ENCODE measurements around the gene TBC1D7.

GRCh38 chr6:13355043-13355945 lies 27.0 kb upstream of the TBC1D7 start:
- TF ChIP-seq EGR1 (IDR thresholded peaks at IDR 0.05) (no peak), MAX (IDR thresholded peaks at IDR 0.05) (no peak), EP300 (IDR thresholded peaks at IDR 0.05; ENCODE audit: borderline replicate concordance) (no peak), TCF12 (IDR thresholded peaks at IDR 0.05; ENCODE audit: low read depth) (no peak), CREB1 (IDR thresholded peaks at IDR 0.05; ENCODE audit: low read depth) (no peak), CEBPB (IDR thresholded peaks at IDR 0.05) (no peak), RAD21 (IDR thresholded peaks at IDR 0.05; ENCODE audit: low read depth) (no peak), TAF1 (IDR thresholded peaks at IDR 0.05; ENCODE audit: low read depth) (no peak), USF1 (IDR thresholded peaks at IDR 0.05) (no peak), REST (IDR thresholded peaks at IDR 0.05; ENCODE audit: low read depth) (no peak), FOXM1 (IDR thresholded peaks at IDR 0.05; ENCODE audit: borderline replicate concordance, low read depth) (no peak), TEAD4 (IDR thresholded peaks at IDR 0.05) (0 out of 2 replicates have a peak, but pooled peaks have one; percentile 35), YY1 (IDR thresholded peaks at IDR 0.05; ENCODE audit: low read depth) (no peak), NFIC (IDR thresholded peaks at IDR 0.05) (no peak)
